ENCODE results near the gene MED15.

The MED15 gene

DNA sequence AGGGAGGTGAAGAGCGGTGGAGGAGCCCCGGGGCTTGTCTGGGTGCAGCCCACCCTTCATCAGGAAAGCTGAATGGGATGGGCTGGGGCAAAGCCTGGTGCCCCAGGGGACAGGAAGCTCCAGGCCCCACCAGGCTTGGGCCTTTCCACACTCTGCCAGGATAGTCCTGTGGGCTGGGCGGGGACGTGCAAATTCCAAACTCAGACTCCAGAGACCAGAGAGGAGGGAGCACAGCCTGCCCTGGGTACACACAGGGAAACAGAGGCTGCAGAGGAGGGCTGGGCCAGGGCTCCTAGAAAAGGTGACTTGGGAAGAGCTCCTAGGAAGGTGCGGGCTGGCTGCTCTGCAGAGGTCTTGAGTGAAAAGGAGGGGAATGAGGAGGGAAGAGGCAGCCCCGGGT is 124.7 kb downstream of the MED15 start:
- no peak for DNase-seq

DNA sequence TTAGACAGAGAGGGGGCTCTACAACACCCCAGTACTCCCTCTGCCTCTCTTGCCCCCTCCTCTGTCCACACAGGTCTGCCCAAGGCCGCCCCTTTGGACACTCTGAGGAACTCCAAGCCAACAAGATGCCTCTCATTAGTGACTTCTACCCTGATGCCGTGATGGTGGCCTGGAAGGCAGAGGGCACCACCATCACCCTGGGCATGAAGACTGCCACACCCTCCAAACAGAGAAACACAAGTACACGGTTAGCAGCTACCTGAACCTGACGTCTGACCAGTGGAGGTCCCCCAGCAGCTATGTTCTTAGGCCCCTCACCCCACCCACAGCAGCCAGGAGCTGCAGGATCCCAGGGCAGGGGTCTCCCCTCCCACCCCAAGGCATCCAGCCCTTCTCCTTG is 125.1 kb downstream of the MED15 start:
- DNase-seq, result no peak

DNA sequence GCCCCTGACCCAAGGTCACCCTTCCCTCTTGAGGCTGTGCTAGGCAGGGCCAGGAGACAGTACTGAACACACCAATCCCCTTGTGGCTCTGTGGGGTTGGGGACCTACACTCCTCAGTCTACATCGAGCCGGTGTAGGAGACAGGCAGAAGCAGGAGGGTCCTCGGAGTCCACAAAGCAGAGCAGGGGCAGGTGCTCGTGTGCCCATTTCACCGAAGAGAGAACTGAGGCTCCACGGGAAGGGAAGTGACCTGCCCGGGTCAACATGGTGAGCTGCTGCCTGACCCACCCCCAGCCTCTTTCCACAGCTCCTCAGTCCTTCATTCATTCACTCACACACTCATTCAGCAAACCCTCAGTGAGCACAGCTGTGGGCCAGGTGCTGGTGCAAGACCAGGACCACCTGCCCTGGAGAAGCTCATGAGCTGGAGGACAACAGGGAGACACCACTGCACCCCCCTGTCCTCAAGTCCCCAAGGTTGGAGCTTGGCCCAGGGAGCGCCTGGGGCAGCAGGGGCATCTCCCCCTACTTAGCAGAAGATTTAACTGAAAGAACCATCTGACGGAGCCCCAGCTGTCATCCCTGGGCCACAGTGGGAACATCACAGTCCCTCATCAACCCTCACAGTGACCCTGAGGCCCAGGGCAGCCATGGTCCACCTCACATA is 127.3 kb downstream of the MED15 start:
- DNase-seq, result no peak

DNA sequence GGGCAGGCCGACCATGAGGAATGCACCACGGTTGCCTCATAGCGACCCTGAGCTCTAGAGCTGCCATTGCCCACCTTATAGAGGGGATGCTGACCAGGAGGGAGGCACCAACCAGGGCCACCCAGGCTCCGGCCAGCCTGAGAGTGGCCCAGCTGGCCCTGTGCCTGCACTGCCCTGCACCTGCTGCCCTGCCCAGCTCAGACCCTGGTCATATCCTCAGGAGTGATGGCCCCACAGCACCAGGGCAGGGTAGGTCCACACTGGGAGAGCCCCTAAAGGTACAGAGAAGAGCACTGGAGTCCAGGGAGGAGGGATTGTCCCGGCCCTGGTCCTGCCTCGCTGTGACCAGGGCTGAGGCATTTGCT is 127.8 kb downstream of the MED15 start:
- DNase-seq, result no peak

DNA sequence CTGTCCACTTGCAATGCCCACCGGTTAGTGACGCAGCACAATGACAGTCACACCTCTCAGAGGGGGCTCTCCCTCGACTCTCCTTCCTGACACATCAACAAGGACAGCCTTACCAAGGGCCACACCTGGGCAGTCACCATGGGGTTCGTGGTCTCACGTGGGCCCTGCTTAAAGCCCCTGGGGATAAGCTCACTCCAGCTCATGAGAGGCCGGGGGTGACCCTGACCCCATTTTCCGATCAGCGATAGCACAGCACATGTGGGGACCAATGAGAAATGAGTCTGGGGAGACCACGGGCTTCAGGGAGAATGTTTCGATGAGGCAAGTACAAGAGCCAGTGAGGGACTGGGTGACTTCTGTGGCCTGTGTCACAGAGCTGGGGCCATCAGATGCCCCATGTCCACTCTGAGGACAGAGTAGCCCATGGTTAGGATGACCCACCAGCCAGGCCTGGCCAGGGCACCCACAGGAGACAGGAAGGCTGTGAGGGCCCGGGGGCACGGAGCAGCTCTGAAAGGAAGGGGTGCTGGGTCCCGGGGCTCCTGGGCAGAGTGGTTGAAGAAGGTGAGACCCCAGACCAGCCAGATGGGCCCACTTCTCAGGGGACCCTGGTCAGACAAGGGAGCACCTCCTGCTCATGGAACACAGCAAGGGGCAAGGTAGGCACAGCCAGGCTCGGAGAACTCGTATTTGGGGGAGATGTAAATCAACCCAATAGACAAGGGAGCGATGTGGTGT is 128.8 kb downstream of the MED15 start:
- no peak for DNase-seq

DNA sequence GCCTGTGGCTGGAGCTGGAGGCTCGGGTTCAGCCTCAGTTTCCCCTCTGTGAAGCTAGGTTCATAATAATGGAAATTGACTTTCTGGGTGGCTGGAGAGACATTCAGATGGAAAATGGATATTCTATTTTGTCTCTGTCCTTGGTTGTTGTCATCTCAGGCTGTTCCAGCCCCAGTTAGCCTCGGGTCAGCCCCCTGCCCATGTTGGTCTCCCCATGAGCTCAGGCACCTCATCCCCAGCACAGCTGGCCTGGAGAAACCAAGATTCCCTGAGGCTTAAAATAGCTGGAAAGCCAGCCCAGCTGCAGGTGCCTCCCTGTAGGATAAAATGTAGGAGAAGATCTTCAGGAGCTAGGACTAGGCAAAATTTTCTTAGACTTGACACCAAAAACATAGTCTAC is 129.5 kb downstream of the MED15 start:
- DNase-seq, result no peak
